Testis (tissue), 2 donors: ENCODE results near the gene CNST.

Experiments
- CTCF ChIP-seq, 3 experiments: fragments of 450-650 bp in 2 of 3; fragments of 200-600 bp in 1 of 3; sonication (generic) in 1 of 3; IDR thresholded peaks; one replicate each; pipeline ENCODE4 v1.5.1; 2016 to 2019; ENCODE audit warnings: antibody characterized with exemption in 3 of 3, mild to moderate bottlenecking in 2 of 3, moderate library complexity in 1 of 3
- POLR2A ChIP-seq: fragments of 450-650 bp; IDR thresholded peaks from one replicate; pipeline ENCODE4 v1.6.1; 2017; ENCODE audit warnings: antibody characterized with exemption, mild to moderate bottlenecking, moderate library complexity

DNA sequence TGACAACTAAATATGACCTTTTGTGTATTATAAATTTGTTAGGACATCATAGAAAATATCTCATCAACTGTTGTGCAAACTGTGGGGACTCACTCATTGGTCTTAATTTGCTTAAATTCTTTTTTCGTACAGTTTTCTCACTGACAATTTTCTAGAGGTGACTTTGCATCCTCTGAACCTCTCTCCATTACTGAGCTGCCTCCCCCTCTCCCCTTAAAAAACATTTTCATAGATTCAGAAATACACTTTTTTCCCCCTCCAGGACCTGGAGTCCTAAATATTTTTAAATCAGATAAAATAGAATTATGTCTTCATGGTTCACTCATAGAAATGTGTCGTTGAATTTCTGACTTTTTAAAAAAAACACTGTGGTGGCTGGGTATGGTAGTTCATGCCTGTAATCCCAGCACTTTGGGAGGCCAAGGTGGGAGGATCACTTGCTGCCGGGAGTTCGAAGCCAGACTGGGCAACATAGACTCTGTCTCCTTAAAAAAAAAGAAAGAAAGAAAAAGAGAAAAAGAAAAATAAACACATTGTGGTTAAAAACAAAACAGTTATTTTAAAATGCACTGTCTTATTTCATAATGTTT lies 1.5 kb downstream of the CNST start:
- no peak for TF ChIP-seq CTCF (IDR thresholded peaks at IDR 0.05)
- no peak for TF ChIP-seq POLR2A
